Measurements from ENCODE around the gene PARD3.

DNA sequence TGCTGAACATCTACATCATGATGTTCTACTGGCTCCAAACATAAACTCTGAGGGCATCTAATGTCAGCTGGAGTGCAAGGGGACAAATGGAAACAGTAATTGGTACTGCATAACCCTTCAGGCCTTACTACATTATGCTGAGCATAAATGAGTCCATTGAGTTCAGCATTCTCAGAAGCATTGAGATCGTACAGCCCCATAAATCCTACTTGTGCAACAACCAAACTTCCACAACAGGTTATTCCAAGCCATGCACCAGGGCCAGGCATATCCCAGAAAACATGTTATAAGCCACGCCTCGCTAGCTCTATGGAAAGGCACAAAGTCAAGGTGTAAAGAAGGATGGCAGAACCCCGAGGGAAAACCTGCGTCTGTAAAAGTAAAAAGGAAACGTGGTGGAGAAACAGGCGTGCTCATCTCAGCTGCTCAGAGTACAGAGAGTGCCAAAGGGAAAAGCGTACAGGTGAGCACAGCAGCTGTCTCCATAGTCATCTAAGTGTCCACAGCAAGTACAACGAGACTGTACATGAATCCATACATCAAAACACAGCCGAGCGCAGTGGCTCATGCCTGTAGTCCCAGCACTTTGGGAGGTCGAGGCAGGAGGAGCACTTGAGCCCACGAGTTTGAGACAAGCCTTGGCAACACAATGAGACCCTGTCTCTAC lies 124.6 kb downstream of the PARD3 start:
- TF ChIP-seq POLR2A (IDR thresholded peaks at IDR 0.05): no peak
- TF ChIP-seq, protein P1, sequence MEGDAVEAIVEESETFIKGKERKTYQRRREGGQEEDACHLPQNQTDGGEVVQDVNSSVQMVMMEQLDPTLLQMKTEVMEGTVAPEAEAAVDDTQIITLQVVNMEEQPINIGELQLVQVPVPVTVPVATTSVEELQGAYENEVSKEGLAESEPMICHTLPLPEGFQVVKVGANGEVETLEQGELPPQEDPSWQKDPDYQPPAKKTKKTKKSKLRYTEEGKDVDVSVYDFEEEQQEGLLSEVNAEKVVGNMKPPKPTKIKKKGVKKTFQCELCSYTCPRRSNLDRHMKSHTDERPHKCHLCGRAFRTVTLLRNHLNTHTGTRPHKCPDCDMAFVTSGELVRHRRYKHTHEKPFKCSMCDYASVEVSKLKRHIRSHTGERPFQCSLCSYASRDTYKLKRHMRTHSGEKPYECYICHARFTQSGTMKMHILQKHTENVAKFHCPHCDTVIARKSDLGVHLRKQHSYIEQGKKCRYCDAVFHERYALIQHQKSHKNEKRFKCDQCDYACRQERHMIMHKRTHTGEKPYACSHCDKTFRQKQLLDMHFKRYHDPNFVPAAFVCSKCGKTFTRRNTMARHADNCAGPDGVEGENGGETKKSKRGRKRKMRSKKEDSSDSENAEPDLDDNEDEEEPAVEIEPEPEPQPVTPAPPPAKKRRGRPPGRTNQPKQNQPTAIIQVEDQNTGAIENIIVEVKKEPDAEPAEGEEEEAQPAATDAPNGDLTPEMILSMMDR (IDR thresholded peaks at IDR 0.05): no peak
